Embryonic facial prominence (tissue), 1 donor: ENCODE results near the gene IFFO2.
"Not testable (repeated sequence)": the region's sequence is repeated elsewhere in the genome, so short reads cannot be mapped to it uniquely, and the experiment has no call there.

Experiments
- DNase-seq: peaks from one replicate; pipeline ENCODE4 v3.0.0-alpha.2; 2016; ENCODE audit errors: extremely low spot score

IFFO2 gene

DNA sequence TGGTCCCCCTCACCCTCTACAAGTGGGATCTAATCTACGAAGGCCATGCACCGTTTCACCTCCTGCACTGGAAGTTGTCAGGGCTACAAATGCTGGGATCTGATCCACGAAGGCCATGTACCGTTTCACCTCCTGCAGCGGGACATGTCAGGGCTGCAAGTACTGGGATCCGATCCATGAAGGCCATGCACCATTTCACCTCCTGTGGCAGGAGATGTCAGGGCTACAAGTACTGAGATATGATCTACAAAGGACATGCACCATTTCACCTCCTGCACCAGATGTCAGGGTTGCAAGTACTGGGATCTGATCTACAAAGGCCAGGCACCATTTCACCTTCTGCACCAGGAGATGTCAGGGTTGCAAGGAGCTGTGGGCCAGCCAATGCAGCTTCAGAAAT lies 61.2 kb downstream of the IFFO2 start:
- DNase-seq = no peak

DNA sequence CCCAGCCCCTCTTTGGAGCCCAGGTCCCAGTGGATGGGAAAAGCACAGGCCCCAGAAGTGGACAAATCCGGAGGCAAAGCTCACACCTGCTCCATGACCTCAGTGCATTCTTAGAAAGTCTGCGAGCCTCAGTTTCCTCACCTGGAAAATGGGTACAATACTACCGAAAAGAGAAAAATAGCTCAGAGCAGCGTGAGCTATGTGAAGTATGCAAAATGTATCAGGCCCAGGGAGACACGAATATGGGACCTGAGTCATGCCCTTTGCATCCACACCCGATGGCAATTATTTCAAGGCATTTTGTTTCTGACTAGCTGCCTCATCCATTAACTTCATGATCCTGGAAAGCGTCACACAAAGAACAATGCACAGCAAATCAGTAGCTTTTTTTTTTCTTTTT lies 63.4 kb downstream of the IFFO2 start:
- DNase-seq = no peak

DNA sequence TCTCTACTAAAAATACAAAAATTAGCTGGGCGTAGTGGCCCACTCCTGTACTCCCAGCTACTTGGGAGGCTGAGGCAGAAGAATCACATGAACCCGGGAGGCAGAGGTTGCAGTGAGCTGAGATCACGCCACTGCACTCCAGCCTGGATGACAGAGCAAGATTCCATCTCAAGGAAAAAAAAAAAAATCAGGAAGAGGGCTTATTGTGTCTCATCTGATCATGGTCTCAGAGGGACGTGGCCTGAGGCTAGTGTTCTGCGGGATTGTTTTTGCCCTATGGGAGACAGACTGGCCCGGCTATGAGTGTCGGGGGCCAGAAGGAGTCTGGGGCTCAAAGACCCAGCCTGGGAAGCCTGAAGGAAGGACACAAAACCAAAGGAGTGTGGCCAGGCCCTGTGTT lies 64.6 kb downstream of the IFFO2 start:
- DNase-seq = not testable (repeated sequence)

DNA sequence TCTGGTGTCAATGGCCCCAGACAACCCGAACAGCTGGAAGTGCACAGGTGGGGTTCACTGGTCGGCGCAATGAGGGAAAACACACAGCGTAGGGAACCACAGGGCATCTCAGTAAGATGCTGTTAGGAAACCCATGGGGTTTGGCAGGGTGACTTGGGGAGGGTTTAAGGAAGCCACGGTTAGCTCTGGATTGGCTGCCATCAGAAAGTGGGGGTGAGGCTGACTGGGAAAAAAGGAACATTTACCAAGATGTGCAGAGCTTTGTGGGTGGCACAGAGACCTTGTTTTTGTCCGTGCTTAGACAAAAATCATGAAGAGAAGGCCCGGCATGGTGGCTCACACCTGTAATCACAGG lies 65.1 kb downstream of the IFFO2 start:
- DNase-seq = no peak

DNA sequence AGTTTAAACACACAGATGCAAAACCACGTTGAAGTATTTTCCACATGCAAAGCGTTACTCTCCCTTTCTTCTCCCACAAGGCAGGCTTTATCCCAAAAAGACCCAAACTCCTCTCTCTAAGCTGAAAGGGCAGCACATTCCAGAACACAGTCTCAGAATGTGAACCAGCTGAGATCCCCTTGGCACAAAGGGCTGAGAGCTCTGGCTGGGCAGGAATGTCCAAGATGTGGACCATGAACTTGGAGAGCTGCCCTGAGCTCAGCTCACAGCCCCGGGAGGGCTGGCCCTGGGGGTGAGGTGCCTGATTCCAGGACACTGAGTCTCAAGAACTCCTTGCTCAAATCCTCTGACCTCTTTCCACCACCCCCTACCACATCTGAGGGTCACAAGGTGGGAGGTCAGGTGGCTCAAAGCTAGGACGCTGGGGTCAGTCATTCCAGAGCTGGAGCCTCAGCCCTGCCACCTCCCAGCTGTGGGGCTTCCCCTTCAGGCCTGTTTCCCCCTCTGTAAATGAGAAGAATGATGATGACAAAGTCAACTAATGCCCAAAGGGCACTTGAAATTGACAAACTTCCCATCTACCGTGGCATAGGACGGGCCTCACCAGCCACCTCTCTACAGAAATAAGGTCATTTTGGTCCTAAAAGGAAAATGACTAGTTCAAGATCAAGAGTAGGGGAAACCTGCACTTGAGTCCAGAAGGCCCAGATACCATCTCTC lies 65.6 kb downstream of the IFFO2 start:
- DNase-seq = no peak

DNA sequence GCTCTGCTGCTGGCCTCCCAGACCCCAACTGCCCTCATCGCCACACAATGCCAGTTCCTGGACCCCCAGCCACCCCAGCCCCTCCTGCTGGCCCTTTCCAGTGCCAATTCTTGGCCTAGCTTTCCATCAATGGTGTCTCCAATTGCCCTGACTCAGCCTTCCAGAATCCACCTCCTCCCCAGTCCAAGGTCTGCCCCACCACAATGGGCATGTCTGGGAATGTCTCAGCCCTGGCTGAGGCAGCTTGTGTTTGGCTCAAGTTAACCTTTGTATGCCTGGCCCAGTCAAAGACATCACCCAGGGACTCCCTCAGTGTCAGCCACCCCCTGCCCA lies 70.5 kb downstream of the IFFO2 start:
- DNase-seq = no peak

DNA sequence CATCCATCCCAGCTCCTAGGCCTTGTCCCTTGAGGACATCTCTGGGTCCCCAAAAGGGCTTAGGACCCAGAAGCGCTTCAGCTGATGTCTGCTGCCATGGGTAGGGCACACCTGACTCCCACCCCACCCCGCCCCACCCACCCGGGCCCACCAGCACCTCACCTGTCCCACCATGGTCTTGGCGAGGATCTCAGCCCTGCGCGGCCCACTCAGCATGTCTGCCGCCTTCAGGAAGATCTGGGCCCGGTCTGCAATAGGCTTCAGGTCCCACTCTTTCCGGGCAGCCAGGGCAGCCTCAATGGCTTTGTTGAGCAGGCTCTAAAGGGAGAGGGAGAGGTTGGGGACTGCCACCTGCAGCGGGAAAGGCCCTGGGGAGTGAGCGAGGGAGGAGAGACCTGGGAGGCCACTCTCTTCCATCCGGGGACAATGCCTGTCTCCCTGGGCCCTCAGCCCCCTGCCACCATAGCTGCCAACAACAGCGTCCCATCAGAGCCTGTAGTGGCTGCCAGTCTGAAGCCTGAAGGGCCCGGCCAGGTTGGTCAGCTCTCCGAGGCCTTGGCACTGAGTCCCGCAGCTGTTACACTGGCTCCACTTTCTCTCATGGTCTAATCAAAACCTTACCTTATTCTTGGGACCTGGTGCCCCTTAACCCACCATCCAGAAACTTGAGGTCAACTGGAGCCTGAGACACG lies 71.0 kb downstream of the IFFO2 start:
- DNase-seq = no peak

DNA sequence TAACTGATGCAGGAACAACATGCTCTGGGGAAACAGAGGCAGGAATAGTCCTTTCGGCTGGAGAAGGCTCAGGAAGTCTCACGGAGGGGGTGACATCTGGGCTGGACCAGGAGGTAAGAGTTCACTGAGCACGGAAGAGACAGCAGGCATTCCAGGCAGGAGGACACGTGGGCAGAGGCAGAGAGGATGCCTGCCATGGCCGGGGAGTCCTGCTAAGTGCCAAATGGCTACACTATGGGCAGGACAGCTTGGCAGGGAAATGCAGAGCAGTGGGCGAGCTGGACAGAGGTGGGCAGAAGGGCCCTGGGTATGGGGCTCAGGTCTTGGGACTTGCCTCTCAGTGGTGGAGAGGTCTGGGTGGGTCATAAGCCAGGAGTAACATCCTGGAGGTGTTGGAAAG lies 71.7 kb downstream of the IFFO2 start:
- DNase-seq = no peak

DNA sequence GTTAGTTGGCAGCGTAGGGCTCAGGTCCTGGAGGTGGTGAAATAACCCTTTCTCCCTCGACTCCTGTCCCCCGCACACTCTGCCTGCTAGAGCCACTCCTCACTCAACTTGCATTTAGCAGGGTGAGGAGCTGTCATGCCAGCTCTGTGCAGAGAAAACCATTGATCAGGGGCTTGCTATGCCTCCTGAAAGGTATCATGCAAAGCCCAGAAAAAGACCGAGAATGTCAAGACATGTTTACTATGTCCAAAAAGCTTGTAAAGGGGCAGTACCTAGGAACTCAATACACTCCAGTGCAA lies 72.1 kb downstream of the IFFO2 start:
- DNase-seq = no peak

DNA sequence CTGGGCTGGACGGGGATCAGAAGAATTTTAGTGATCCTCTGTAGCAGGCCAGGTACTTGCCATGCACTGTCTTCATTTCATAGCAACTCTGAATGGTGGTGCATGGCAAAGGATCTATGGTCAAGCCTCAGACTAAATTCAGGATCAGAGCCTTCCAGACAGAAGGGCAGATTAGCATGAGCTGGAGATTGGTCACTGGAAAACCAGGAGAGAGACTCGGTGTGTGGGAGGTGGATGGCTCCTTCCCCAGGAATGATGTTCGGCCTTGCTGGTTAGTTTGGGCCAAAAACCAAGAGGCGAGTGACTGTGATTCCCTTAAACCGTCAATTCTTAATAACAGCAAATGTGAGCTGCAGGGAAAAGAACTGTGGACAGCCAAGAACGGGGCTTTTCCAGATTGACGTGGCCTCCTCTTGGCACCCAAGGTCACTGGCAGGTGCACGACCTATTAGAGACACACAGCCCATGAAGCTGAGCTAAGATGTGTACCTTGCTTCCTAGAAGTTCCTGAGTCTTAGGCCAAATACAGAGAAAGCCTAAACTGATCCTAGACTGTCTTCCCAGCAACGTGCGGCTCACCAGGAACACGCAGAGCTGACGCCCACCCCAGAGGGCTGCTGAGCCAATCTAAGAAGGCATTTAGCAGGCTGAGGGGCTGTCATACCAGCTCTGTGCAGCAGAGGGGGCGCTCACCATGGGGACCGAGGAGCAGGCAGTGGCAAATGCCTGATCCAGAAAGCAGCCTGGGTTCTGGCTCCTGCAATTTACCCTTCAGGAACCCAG lies 72.6 kb downstream of the IFFO2 start:
- no peak for DNase-seq

DNA sequence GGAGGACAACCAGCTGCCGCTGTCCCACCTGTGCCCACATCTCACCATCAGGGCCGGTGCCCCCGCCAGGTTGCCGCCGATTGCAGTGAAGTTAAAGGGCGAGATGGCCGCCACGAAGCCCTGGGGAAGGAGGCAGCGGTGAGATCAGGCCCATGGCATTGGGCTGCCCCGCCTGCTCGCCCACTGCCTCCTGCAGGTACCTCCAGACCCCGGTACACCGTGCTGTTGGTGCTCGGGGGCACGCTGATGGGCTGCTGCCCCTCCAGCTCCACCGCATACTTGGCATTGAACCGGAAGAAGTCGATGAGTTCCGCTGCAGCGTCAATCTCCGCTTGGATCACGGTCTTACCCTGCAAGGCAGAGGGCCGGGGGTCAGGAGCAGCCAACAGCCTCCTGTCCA lies 73.4 kb downstream of the IFFO2 start:
- no peak for DNase-seq

DNA sequence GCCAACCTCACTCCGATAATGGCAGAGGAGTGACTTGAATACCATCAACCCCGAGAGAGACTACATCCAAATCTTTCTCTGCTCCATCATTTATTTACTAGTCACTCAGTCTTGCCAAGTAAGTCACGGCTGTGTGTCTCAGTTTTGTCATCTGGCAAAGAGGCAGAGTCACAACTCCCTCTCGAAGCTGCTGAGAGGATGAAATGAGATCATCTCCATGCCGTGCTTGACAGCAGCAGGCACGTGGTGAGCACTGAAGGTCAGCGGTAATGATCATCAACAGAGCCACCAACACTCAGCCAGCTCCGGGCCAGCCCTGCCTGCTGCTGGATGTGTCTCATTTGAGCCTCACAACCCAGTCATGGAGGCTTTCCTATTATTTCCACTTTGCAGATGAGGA lies 74.0 kb downstream of the IFFO2 start:
- no peak for DNase-seq

DNA sequence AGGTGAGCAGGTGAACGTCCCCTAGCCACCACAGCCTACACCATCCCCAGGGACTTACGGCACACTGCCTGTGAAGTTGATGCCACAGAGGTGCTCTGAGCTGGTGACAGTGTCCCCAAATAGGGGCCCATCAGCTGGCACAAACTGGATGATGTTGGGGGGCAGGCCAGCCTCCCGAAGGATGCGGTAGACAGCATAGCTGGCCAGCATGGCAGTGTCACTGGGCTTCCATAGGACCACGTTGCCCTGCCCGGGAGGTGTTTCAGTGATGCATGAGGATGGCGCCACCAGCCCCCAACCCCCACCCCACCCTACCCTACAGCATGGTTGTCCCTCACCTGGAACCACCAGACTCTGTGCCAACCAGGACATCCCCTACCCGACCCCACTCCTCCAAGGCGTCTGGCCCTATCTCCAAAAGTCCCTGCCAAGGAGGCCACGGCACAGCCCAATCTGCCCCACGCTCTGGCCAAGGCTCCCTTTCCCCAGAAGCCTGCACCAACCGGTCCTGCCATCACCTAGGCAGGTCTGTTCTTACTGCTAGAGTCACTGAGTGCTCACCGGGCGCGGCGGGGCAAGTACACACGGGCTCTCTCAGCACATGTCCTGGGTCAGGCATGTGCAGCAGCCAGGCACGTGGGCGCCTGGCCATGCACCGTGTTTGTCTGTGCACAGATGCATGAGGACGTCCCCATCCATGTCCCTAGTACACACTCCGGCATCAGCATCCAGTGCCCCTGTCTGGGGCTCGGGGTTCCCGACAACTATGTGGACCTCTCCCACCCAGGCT lies 74.6 kb downstream of the IFFO2 start:
- no peak for DNase-seq

DNA sequence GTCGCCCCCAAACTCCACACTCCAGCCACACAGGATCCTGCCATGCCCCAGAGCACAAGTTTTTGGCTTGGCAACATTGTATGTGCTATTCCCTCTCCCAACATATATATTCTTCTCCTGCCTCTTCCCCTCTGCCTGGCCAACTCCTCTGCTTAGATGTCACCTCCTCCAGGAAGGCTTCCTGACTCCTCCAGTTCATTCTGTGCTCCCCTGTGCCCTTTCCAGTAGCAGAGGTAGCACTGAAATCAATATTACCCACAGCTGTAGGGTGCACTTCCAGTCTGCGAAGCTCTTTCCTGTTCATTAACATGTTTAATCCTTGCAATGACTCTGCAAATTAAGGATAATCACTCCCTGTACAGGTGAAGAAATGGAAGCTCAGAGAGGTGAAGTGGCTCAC lies 75.3 kb downstream of the IFFO2 start:
- DNase-seq = no peak

DNA sequence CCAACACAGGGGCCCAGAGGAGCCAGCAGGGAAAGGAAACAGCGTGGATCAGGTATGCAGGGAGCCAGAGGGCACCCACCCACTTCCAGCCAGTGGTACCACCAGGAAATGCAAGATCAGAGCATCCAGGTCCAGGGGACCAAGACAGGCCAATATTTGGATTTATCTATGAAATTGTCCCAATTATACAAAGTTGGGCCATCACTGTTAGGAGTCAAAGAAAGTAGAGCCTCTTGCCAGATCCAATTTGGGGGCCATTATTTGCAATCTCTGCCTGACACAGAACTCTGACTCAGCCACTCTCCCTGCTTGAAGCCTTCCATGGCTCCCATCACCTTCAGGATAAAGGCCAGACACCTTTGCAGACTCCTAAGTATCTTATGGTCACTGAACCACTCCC lies 75.9 kb downstream of the IFFO2 start:
- no peak for DNase-seq

DNA sequence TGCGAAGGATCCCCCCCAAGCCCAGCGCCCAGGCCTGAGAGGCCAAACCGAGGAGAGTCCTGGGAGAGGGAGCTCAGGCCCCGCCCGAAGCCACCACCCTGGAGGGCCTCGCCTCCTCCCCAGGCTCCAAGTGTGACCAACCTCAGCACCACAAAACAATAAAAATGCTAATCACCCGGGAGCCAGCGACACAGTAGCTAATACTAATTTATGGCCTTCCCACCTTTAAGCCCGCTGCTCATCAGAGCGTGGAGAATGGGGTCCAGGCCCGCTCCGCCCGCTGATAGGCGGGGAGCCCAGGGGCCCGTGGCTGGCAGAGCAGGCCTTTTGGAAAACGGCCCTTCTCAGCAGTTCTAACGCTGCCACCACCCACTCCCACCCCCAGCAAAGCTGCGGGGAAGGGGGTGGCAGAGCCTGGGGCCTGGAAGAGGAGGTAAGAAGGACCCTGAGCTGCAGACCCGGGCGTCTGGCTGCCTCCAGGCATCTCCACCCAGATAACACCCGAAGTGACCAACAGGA lies 76.6 kb downstream of the IFFO2 start:
- DNase-seq = no peak

DNA sequence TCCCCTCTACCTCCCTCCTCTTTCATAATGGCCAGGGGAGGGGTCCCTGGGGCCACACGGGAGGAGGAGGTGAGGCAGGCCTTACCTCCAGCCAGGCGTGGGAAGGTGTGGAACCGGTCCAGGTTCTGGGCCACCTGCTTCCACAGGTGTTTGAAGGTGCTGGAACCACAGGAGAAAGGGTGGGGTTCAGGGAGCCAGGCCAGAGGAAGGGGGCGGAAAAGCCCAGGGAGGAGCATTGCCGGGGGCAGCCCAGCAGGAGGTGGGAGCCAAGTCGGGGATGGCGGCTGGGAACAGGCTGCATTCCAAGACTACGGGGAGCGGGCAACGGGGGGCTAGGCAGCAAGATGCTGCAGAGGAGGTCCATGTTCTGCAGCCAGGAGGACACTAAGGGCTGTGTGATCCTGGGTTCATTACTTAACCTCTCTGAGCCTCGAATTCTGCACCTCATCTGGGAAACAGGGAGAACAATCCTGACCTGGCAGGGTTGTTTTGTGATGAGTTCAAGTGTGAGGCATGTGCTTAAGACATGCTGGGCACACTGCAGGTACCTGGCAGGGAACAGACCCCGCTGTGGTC lies 77.2 kb downstream of the IFFO2 start:
- no peak for DNase-seq

DNA sequence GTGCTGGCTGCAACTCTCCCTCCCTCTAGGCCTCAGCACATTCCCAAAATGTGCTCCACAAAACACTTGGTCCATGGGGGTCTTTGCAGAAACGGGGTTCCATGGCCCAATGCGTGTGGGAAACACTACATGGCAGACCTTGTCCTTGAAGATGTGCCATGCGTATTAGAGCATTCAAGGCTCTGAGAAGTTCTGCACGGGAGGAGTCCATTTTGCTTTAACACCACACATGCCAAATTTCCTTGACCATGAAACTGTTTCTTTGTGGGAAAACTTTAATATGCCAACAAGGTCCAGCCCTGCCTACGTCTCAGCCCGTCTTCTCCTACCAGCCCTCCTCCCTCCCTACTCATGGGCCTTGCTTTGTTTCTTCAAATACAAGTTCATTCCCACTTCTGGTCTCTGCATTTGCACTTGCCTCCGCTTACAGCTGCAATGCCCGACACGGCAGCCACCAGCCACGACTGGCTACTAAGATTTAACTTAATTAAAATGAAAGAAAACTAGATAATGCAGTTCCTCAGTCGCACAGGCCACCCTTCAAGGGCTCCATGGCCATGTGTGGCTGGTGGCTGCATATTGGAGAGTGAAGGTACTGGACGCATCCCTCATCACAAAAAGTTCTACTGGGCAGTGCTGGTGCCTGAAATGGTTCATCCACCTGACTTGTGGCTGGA lies 77.8 kb downstream of the IFFO2 start:
- no peak for DNase-seq

DNA sequence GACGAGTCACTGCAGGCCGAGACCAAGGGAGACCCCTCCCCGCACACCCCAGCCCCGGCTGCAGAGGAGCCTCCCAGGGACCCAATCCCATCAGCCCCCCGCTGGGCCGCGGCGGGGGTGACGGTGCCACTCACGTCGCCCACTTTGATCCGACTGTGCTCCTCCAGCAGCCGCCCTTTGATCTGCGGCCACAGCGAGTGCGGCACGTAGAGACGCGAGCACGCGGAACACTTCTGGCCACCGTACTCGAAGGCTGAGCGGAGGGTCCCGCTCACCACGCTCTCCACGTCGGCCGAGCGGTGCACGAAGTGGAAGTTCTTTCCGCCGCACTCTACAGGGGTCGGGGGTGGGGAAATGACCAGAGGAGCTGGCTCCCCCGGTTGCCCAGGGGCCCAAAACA lies 79.2 kb downstream of the IFFO2 start:
- no peak for DNase-seq

DNA sequence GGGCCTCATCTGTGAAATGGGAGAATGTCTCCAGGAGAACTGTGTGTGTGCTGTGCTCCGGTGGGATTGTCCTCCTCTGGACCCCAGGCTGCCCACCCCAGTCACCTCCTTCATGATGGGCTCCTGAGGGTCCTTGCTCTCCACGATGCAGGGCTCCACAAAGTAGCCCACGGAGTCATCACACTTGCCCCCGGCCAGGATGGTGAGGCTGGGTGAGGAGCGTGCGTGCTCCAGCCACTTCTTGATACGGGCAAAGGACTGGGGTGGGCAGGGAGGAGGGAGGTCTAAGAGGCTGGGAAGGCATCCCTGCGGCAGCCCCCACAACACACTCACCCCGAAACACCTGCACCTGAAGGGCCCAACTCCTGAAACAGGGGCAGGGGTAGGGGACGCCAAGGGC lies 80.3 kb downstream of the IFFO2 start:
- DNase-seq = no peak

DNA sequence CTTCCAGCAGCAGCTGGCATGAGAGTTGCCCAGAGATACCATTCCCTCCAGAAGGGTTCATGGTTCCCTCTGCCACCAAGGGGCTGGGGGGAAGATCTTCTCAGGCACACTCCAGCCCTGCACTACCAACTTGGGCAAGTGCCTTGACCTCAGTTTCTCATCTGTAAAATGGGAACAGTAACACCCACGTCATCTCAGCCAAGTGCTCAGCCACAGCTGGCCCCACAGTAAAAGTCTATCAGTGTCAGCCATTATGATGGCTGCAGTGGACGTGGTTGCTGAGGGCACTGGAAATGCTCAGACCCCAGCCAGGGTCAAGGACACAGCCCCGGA lies 80.7 kb downstream of the IFFO2 start:
- DNase-seq = no peak
